ENCODE data around the gene DOK1. TPM values are rescaled to one million over a fixed set of nuclear protein-coding genes. Genes with fewer than 3 reads are reported as not detected.
A peak's percentile ranks its signal among the peaks of the same experiment; 100 is the strongest.

The DOK1 gene
- total RNA-seq, 2 experiments from 2014 or later, result 15.0 to 16.6 TPM

GRCh38 chr2:74602586-74603281, 48.2 kb downstream of the DOK1 start:
- DNase-seq, result no peak
- H3K9me3 Mint-ChIP-seq, result no peaks in the 10 kb centered on the region
- H3K4me1 Mint-ChIP-seq (ENCODE audit: low read depth), result peaks cover 6% of the 10 kb centered on the region
- no peak overlapping the region for H3K27ac Mint-ChIP-seq
- intact Hi-C loops (cut with micrococcal nuclease), result no loop called here
- peaks cover 23% of the 10 kb centered on the region for H3K27me3 Mint-ChIP-seq
- TF ChIP-seq CTCF (IDR thresholded peaks at IDR 0.05), result no peak
- H3K4me3 Mint-ChIP-seq, result no peak overlapping the region
- CTCF ChIA-PET, result interaction anchor here (0.8 to 5.9 kb wide), 4 partner anchors 9 to 24 kb away, joined by 3 to 44 read pairs (median 4); no protein-coding TSS in a partner anchor
- peak; percentile 55 for ATAC-seq
- POLR2A ChIA-PET, result no interaction called here
- no peaks in the 10 kb centered on the region for H3K36me3 Mint-ChIP-seq (ENCODE audit: low read depth)

- H3K4me1 Mint-ChIP-seq (ENCODE audit: low read depth), result peaks cover 6% of the 10 kb centered on the region
- no peak overlapping the region for H3K4me3 Mint-ChIP-seq
- POLR2A ChIA-PET, result no interaction called here
Measured at GRCh38 chr2:74603282-74604000, 48.9 kb downstream of the DOK1 start.

GRCh38 chr2:74606927-74607326, 52.4 kb downstream of the DOK1 start:
- H3K4me1 Mint-ChIP-seq (ENCODE audit: low read depth), result peaks cover 6% of the 10 kb centered on the region
- no peak for DNase-seq
- H3K4me3 Mint-ChIP-seq, result no peak overlapping the region
- intact Hi-C loops (cut with micrococcal nuclease), result no loop called here
- no peaks in the 10 kb centered on the region for H3K36me3 Mint-ChIP-seq (ENCODE audit: low read depth)
- POLR2A ChIA-PET, result no interaction called here
- CTCF ChIA-PET, result no interaction called here
- ATAC-seq, result no peak
- H3K9me3 Mint-ChIP-seq, result no peaks in the 10 kb centered on the region
- TF ChIP-seq CTCF (IDR thresholded peaks at IDR 0.05), result no peak
- H3K27me3 Mint-ChIP-seq, result peaks cover 29% of the 10 kb centered on the region
- H3K27ac Mint-ChIP-seq, result no peak overlapping the region

More at GRCh38 chr2:74603282-74604000, 48.9 kb downstream of the DOK1 start:
- Mint-ChIP-seq H3K9me3 (no peaks in the 10 kb centered on the region), H3K27ac (no peak overlapping the region), H3K27me3 (peaks cover 23% of the 10 kb centered on the region), H3K36me3 (ENCODE audit: low read depth) (no peaks in the 10 kb centered on the region)
- TF ChIP-seq CTCF (IDR thresholded peaks at IDR 0.05), result no peak
- CTCF ChIA-PET, result interaction anchor here (1.0 to 5.9 kb wide), 2 partner anchors 14 to 18 kb away, joined by 3 to 44 read pairs; no protein-coding TSS in a partner anchor
- ATAC-seq (peak; percentile 64), DNase-seq (no peak)
- intact Hi-C loops (cut with micrococcal nuclease), result no loop called here

Other genes with a start within 250 kb of the DOK1 start
- gene SLC4A5, start 211.3 kb upstream of the DOK1 start, total RNA-seq, result 1 to 10 TPM; 1.8 to 2.0 TPM
- 10 to 100 TPM; 67.3 to 81.4 TPM for gene DCTN1, start 174.4 kb upstream of the DOK1 start, total RNA-seq
- gene C2orf81, start 133.1 kb upstream of the DOK1 start, total RNA-seq, result 1 to 10 TPM; 2.6 to 3.9 TPM
- gene WDR54, start 133.0 kb upstream of the DOK1 start, total RNA-seq, result 100 to 1,000 TPM; 129 to 132 TPM
- 1 to 10 TPM; 1.2 to 1.6 TPM for gene RTKN, start 112.8 kb upstream of the DOK1 start, total RNA-seq
- 10 to 100 TPM; 23.9 to 24.2 TPM for gene INO80B, start 99.6 kb upstream of the DOK1 start, total RNA-seq
- 10 to 100 TPM; 20.3 to 23.0 TPM for gene WBP1, start 96.3 kb upstream of the DOK1 start, total RNA-seq
- 10 to 100 TPM; 50.8 to 53.1 TPM for gene MOGS, start 89.3 kb upstream of the DOK1 start, total RNA-seq
- 100 to 1,000 TPM; 111 to 113 TPM for gene MRPL53, start 82.0 kb upstream of the DOK1 start, total RNA-seq
- gene CCDC142, start 71.7 kb upstream of the DOK1 start, total RNA-seq, result 10 to 100 TPM in 1 of 2 experiments, 1 to 10 TPM in 1; 7.2 to 10.3 TPM
- gene TTC31, start 71.6 kb upstream of the DOK1 start, total RNA-seq, result 10 to 100 TPM; 20.3 to 21.9 TPM
- gene LBX2, start 55.1 kb upstream of the DOK1 start, total RNA-seq, result under 1 TPM; 0.36 to 0.43 TPM
- 10 to 100 TPM; 16.1 to 21.1 TPM for gene PCGF1, start 47.0 kb upstream of the DOK1 start, total RNA-seq
- gene TLX2, start 40.3 kb upstream of the DOK1 start, total RNA-seq, result under 1 TPM in 1 of 2 experiments, not detected in 1; 0.16 TPM
- under 1 TPM; 0.50 to 0.96 TPM for gene DQX1, start 28.5 kb upstream of the DOK1 start, total RNA-seq
- 10 to 100 TPM; 90.8 to 92.7 TPM for gene AUP1, start 25.0 kb upstream of the DOK1 start, total RNA-seq
- 10 to 100 TPM; 42.0 to 45.0 TPM for gene HTRA2, start 24.8 kb upstream of the DOK1 start, total RNA-seq
- gene LOXL3, start 778 bp upstream of the DOK1 start, total RNA-seq, result under 1 TPM; 0.38 to 0.60 TPM
- gene M1AP, start 93.6 kb downstream of the DOK1 start, total RNA-seq, result not detected
- gene SEMA4F, start 99.5 kb downstream of the DOK1 start, total RNA-seq, result 1 to 10 TPM; 3.1 to 4.2 TPM